Fibroblast of lung (primary cell): ENCODE data around the gene NUDT12. TPM values are rescaled to one million over a fixed set of nuclear protein-coding genes. Genes with fewer than 3 reads are reported as not detected.

Experiments
- DNase-seq, 2 donors: peaks; one replicate each; pipeline versions ENCODE4 v3.0.0 to v3.0.0-alpha.2; 2010; ENCODE audit warnings: low read depth in 2 of 2
- H2AFZ ChIP-seq: 2 replicates; pipeline ENCODE4 v1.5.1; 2012; ENCODE audit warnings: low read length, control low read depth, inconsistent platforms
- H3K27ac ChIP-seq: 2 replicates; pipeline ENCODE4 v1.5.1; 2011; ENCODE audit warnings: low read length, control low read depth; ENCODE audit not compliant: insufficient read depth
- H3K27me3 ChIP-seq: 2 replicates; pipeline ENCODE4 v1.5.1; 2011; ENCODE audit warnings: mild to moderate bottlenecking, low read length; ENCODE audit not compliant: control insufficient read depth, insufficient read depth
- H3K36me3 ChIP-seq: 2 replicates; pipeline ENCODE4 v1.5.1; 2011; ENCODE audit warnings: low read length; ENCODE audit not compliant: control insufficient read depth, insufficient read depth
- H3K4me1 ChIP-seq: 2 replicates; pipeline ENCODE4 v1.5.1; 2011; ENCODE audit warnings: low read length; ENCODE audit not compliant: control insufficient read depth, insufficient read depth; ENCODE audit errors: extremely low read depth
- H3K4me2 ChIP-seq: 2 replicates; pipeline ENCODE4 v1.5.1; 2011; ENCODE audit warnings: low read length, control low read depth; ENCODE audit not compliant: insufficient read depth; ENCODE audit errors: extremely low read depth
- H3K4me3 ChIP-seq, 4 experiments: fragments of 200-600 bp in 1 of 4; sonication (generic) in 1 of 4; replicated peaks in 1 of 4; 2 replicates each; pipeline ENCODE4 v1.5.1; 2011 to 2016; ENCODE audit warnings: low read length in 4 of 4, low read depth in 3 of 4, mild to moderate bottlenecking in 3 of 4, control low read depth in 2 of 4, inconsistent platforms in 1 of 4, mixed read lengths in 1 of 4; ENCODE audit not compliant: insufficient read depth in 1 of 4; ENCODE audit errors: control extremely low read depth in 1 of 4
- H3K79me2 ChIP-seq: 2 replicates; pipeline ENCODE4 v1.5.1; 2012; ENCODE audit warnings: mild to moderate bottlenecking, low read length, inconsistent platforms; ENCODE audit not compliant: control insufficient read depth, insufficient read depth
- H3K9ac ChIP-seq: 2 replicates; pipeline ENCODE4 v1.5.1; 2011; ENCODE audit warnings: mild to moderate bottlenecking, low read length, control low read depth; ENCODE audit not compliant: insufficient read depth
- H3K9me3 ChIP-seq: 2 replicates; pipeline ENCODE4 v1.5.1; 2012; ENCODE audit warnings: low read depth, low read length; ENCODE audit not compliant: control insufficient read depth, insufficient read depth
- H4K20me1 ChIP-seq: 2 replicates; pipeline ENCODE4 v1.5.1; 2011; ENCODE audit warnings: low read length; ENCODE audit not compliant: control insufficient read depth, insufficient read depth; ENCODE audit errors: extremely low read depth
- EZH2 ChIP-seq: IDR thresholded peaks from 2 replicates; pipeline ENCODE4 v1.5.1; 2012; ENCODE audit warnings: low read length, control low read depth, mild to moderate bottlenecking; ENCODE audit errors: missing control alignments
- polyA plus RNA-seq, 2 donors: library from polyadenylated mRNA; depleted of rRNA in 1 of 2; stranded (reverse) in 1 of 2; unstranded in 1 of 2; fragments of >200 nt; gene quantifications; 2 replicates each; pipeline ENCODE4 v1.2.1, GENCODE V29; 2011 to 2012; ENCODE audit warnings: missing spikeins in 1 of 2
- total RNA-seq: library from RNA; depleted of rRNA; stranded (reverse); fragments of >200 nt; gene quantifications from 2 replicates; pipeline ENCODE4 v1.2.1, GENCODE V29; 2014
- TF ChIP-seq, protein P1 (sequence below), 2 donors: IDR thresholded peaks in 1 of 2; conservative IDR thresholded peaks in 1 of 2; 1 replicate in 1 of 2; 2 replicates in 1 of 2; pipeline ENCODE4 v1.5.1; 2011 to 2012; ENCODE audit warnings: low read length in 2 of 2, control low read depth in 1 of 2, inconsistent platforms in 1 of 2, low read depth in 1 of 2, mild to moderate bottlenecking in 1 of 2

The NUDT12 gene
- total and polyA plus RNA-seq, 2 donors (not counting 1 experiment from before 2014, with no cell fraction given), result 8.8 to 15.4 TPM

DNA sequence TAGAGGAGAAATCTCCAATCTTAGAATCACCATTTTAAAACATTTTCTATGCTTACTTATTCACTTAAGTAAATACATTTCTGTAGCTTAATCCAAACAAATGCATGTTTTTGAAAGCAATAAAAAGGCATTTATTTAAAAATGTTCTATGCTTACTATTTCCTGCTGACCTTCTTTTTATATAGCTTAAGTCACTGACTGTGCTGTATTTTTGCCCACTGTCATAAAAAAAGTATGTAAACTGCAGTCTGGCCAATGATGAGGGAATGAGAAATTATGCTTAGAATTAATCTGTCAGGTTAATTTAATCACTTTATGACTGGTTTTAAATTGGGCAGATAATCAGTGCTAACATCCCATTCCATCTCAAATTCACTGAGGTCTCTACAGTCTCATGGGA lies 20.1 kb downstream of the NUDT12 start:
- Histone ChIP-seq H3K27me3 (no peaks in the 10 kb centered on the region), H3K4me3 (no peak overlapping the region), H2AFZ (no peak overlapping the region), H3K9ac (no peak overlapping the region), H4K20me1 (no peaks in the 10 kb centered on the region), H3K9me3 (no peaks in the 10 kb centered on the region), H3K36me3 (no peaks in the 10 kb centered on the region), H3K4me1 (no peaks in the 10 kb centered on the region), H3K27ac (no peak overlapping the region), H3K79me2 (no peaks in the 10 kb centered on the region), H3K4me2 (no peak overlapping the region)
- no peak for DNase-seq
- TF ChIP-seq, protein P1, sequence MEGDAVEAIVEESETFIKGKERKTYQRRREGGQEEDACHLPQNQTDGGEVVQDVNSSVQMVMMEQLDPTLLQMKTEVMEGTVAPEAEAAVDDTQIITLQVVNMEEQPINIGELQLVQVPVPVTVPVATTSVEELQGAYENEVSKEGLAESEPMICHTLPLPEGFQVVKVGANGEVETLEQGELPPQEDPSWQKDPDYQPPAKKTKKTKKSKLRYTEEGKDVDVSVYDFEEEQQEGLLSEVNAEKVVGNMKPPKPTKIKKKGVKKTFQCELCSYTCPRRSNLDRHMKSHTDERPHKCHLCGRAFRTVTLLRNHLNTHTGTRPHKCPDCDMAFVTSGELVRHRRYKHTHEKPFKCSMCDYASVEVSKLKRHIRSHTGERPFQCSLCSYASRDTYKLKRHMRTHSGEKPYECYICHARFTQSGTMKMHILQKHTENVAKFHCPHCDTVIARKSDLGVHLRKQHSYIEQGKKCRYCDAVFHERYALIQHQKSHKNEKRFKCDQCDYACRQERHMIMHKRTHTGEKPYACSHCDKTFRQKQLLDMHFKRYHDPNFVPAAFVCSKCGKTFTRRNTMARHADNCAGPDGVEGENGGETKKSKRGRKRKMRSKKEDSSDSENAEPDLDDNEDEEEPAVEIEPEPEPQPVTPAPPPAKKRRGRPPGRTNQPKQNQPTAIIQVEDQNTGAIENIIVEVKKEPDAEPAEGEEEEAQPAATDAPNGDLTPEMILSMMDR (conservative IDR thresholded peaks at IDR 0.05 in 1 of 2, IDR thresholded peaks at IDR 0.05 in 1 of 2; ENCODE audit: low read depth in 1 of 2, low read length in 2 of 2), result no peak
- no peak for TF ChIP-seq EZH2

DNA sequence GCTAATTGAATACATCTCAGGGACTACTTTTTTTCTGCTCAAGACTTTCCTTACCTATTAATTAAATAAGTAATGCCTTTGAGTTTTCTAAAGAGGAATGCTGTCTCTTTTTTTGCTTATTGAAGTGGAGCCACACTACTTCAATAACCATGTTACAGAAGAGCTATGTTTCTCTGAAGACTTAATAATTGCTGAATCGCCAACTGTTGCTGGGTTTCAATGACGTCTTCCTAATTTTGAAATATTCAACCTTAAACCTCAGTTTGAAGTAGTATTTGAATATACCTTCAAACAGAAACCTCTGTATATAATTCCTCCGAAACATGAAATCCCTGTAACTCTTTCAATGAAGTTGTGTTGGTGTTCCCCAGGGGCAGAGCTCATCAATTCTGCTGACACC lies 21.0 kb downstream of the NUDT12 start:
- Histone ChIP-seq H4K20me1 (no peaks in the 10 kb centered on the region), H3K36me3 (no peaks in the 10 kb centered on the region), H3K4me2 (no peak overlapping the region), H3K79me2 (no peaks in the 10 kb centered on the region), H3K27ac (no peak overlapping the region), H2AFZ (no peak overlapping the region), H3K9ac (no peak overlapping the region), H3K9me3 (no peaks in the 10 kb centered on the region), H3K27me3 (no peaks in the 10 kb centered on the region), H3K4me3 (no peak overlapping the region), H3K4me1 (no peaks in the 10 kb centered on the region)
- TF ChIP-seq, protein P1 (conservative IDR thresholded peaks at IDR 0.05 in 1 of 2, IDR thresholded peaks at IDR 0.05 in 1 of 2; ENCODE audit: low read depth in 1 of 2, low read length in 2 of 2), result no peak
- no peak for TF ChIP-seq EZH2
- DNase-seq, result no peak

DNA sequence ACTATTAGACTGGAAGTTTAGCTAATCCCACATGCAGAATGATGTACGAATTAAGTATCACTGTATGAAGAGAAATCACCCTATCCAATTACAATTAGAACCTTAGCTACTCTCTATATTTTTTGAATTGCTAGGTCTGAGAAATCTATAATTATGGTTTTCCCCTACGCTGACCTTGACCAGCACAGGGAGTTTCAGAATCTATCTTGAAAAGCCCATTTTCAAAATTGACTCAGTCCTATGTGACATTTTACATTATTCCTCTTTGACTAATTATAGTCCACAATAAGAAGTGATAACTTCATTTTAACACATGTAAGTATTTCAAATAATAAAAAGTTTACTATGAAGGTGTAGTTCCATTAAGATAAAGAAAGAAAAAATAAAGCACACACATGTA lies 21.5 kb downstream of the NUDT12 start:
- no peak overlapping the region for H3K9ac ChIP-seq
- TF ChIP-seq, protein P1 (conservative IDR thresholded peaks at IDR 0.05 in 1 of 2, IDR thresholded peaks at IDR 0.05 in 1 of 2; ENCODE audit: low read depth in 1 of 2, low read length in 2 of 2), result no peak
- TF ChIP-seq EZH2, result no peak
- no peaks in the 10 kb centered on the region for H3K36me3 ChIP-seq
- H3K4me1 ChIP-seq, result no peaks in the 10 kb centered on the region
- no peaks in the 10 kb centered on the region for H3K9me3 ChIP-seq
- no peak overlapping the region for H3K4me3 ChIP-seq
- H4K20me1 ChIP-seq, result no peaks in the 10 kb centered on the region
- H2AFZ ChIP-seq, result no peak overlapping the region
- H3K79me2 ChIP-seq, result no peaks in the 10 kb centered on the region
- no peak overlapping the region for H3K4me2 ChIP-seq
- H3K27ac ChIP-seq, result no peak overlapping the region
- H3K27me3 ChIP-seq, result no peaks in the 10 kb centered on the region
- DNase-seq, result no peak
